HL-60 (cell line): Measurements from ENCODE around the gene RECK.

Experiments
- DNase-seq, 2 experiments: peaks; one replicate each; pipeline ENCODE4 v3.0.0-alpha.2; 2010 to 2020; ENCODE audit warnings: low read depth in 1 of 2, low spot score in 1 of 2
- H3K27ac ChIP-seq: fragments of 250-450 bp; sonication (Bioruptor Pico); replicated peaks from 2 replicates; pipeline ENCODE4 v1.5.1; 2020; ENCODE audit warnings: mild to moderate bottlenecking, moderate library complexity
- H3K27me3 ChIP-seq: fragments of 250-450 bp; sonication (Bioruptor Pico); 2 replicates; pipeline ENCODE4 v1.5.1; 2021; ENCODE audit warnings: mild to moderate bottlenecking, moderate library complexity; ENCODE audit not compliant: insufficient read depth, poor library complexity, severe bottlenecking
- H3K4me3 ChIP-seq: replicated peaks from 2 replicates; pipeline ENCODE4 v1.5.1; 2011; ENCODE audit warnings: mild to moderate bottlenecking, control low read depth, low read length; ENCODE audit not compliant: insufficient read depth
- GABPA ChIP-seq: IDR thresholded peaks from 2 replicates; pipeline ENCODE4 v1.6.1; 2012; ENCODE audit warnings: low read depth
- POLR2AphosphoS5 ChIP-seq: IDR thresholded peaks from 2 replicates; pipeline ENCODE4 v1.6.1; 2012; ENCODE audit warnings: low read depth
- SPI1 ChIP-seq: IDR thresholded peaks from 2 replicates; pipeline ENCODE4 v1.6.1; 2012; ENCODE audit warnings: low read depth, mild to moderate bottlenecking, borderline replicate concordance
- TF ChIP-seq, protein P1 (sequence below): IDR thresholded peaks from one replicate; pipeline ENCODE4 v1.5.1; 2011; ENCODE audit warnings: low read length, control low read depth, inconsistent platforms; ENCODE audit not compliant: insufficient read depth
- TF ChIP-seq, protein P2 (sequence below): IDR thresholded peaks from 2 replicates; pipeline ENCODE4 v1.6.1; 2012; ENCODE audit warnings: low read depth; ENCODE audit not compliant: insufficient replicate concordance

RECK gene

DNA sequence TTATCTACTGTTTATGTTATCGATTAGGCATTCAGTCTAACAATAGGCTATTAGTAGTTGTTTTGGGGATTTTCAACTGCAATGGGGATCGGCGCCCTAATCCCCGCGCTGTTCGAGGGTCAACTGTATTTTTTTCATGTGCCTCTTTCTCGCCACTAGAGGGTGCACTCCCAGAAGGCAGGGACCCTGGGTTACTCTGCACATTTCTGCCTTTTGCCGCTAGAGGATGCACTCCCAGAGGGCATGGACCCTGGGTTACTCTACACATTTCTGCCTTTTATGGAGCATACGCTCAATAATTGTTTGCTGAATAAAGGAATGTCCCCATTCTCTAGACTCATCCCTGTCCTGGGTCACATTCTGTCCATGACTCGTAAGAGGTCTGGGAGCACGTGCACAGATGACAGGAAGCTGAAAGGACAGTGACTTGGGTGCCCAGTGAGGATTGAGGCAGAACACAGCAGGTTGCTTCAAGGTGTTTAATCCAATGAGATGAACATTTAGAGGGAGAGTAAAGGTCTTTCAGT lies 27.9 kb upstream of the RECK start:
- peaks cover 3% of the 10 kb centered on the region for H3K27me3 ChIP-seq
- H3K27ac ChIP-seq, result no peak overlapping the region
- peak; percentile 29 to 77 for DNase-seq
- H3K4me3 ChIP-seq, result no peak overlapping the region
- TF ChIP-seq POLR2AphosphoS5, result no peak
- TF ChIP-seq, protein P1, sequence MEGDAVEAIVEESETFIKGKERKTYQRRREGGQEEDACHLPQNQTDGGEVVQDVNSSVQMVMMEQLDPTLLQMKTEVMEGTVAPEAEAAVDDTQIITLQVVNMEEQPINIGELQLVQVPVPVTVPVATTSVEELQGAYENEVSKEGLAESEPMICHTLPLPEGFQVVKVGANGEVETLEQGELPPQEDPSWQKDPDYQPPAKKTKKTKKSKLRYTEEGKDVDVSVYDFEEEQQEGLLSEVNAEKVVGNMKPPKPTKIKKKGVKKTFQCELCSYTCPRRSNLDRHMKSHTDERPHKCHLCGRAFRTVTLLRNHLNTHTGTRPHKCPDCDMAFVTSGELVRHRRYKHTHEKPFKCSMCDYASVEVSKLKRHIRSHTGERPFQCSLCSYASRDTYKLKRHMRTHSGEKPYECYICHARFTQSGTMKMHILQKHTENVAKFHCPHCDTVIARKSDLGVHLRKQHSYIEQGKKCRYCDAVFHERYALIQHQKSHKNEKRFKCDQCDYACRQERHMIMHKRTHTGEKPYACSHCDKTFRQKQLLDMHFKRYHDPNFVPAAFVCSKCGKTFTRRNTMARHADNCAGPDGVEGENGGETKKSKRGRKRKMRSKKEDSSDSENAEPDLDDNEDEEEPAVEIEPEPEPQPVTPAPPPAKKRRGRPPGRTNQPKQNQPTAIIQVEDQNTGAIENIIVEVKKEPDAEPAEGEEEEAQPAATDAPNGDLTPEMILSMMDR, result peak; percentile 100

DNA sequence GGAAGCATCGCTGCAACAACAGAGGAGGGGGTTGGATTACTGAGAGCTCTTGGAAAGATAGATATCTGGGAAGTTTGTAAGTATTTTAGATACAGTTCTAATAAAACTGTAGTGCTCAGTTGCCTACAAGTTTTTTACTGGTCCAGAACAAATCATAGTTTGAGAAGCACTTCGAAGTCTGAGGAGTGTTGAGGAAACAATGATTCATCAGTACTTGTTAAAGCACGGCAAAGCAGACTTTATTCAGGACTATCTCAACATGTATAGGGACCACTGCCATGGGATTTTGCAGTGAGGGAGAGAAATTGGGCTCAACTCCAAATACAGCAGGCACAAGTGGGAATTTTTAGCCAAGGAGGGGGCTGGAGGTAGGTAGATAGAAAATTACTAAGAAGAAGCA lies 25.3 kb upstream of the RECK start:
- TF ChIP-seq POLR2AphosphoS5 (no peak), SPI1 (no peak), GABPA (no peak)
- TF ChIP-seq, protein P1, result no peak
- TF ChIP-seq, protein P2, sequence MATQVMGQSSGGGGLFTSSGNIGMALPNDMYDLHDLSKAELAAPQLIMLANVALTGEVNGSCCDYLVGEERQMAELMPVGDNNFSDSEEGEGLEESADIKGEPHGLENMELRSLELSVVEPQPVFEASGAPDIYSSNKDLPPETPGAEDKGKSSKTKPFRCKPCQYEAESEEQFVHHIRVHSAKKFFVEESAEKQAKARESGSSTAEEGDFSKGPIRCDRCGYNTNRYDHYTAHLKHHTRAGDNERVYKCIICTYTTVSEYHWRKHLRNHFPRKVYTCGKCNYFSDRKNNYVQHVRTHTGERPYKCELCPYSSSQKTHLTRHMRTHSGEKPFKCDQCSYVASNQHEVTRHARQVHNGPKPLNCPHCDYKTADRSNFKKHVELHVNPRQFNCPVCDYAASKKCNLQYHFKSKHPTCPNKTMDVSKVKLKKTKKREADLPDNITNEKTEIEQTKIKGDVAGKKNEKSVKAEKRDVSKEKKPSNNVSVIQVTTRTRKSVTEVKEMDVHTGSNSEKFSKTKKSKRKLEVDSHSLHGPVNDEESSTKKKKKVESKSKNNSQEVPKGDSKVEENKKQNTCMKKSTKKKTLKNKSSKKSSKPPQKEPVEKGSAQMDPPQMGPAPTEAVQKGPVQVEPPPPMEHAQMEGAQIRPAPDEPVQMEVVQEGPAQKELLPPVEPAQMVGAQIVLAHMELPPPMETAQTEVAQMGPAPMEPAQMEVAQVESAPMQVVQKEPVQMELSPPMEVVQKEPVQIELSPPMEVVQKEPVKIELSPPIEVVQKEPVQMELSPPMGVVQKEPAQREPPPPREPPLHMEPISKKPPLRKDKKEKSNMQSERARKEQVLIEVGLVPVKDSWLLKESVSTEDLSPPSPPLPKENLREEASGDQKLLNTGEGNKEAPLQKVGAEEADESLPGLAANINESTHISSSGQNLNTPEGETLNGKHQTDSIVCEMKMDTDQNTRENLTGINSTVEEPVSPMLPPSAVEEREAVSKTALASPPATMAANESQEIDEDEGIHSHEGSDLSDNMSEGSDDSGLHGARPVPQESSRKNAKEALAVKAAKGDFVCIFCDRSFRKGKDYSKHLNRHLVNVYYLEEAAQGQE, result no peak
- no peak for DNase-seq
- H3K27ac ChIP-seq, result no peak overlapping the region
- H3K4me3 ChIP-seq, result no peak overlapping the region
- H3K27me3 ChIP-seq, result peaks cover 3% of the 10 kb centered on the region

DNA sequence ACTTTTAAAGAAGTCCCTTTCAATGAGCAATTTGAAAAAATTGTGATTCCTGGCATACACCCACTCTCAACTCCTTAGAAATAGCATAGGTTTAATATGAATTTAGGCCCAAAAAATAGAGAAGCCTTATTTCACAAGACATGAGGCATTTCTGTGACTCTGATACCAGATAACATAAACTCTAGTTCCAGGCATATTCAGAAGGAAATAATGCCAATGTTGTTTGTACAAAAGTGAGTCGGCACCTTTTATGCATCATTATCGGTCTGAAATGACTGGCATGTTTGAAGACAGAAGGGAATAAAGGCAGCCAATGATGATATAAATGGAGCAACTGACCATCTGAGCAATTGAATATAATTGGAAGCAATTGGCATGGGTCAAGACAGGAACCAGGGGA lies 19.4 kb upstream of the RECK start:
- H3K4me3 ChIP-seq, result no peak overlapping the region
- no peak overlapping the region for H3K27ac ChIP-seq
- DNase-seq, result no peak
- TF ChIP-seq GABPA, result no peak
- TF ChIP-seq SPI1, result no peak
- TF ChIP-seq, protein P2, result no peak
- TF ChIP-seq, protein P1, result no peak
- TF ChIP-seq POLR2AphosphoS5, result no peak
- no peaks in the 10 kb centered on the region for H3K27me3 ChIP-seq

DNA sequence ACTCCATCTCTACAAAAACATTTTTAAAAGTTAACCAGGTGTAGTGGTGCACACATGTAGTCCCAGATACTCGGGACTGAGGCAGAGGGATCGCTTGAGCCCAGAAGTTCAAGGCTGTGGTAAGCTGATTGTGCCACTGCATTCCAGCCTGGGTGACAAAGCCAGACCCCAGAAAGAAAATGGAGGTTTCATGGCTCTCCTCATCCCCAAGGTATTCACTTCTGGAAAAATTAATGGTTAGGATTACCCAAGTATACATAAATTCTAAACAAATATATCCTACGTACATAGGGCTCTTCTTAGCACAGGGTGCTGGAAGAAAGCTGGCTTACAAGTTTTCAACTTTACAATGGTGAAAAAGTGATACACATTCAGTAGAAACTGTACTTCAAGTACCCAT lies 18.6 kb upstream of the RECK start:
- TF ChIP-seq, protein P2, result no peak
- H3K27ac ChIP-seq, result no peak overlapping the region
- no peaks in the 10 kb centered on the region for H3K27me3 ChIP-seq
- H3K4me3 ChIP-seq, result no peak overlapping the region
- DNase-seq, result no peak
